H1 (cell line): ENCODE measurements around the gene BBX. TPM values are rescaled to one million over a fixed set of nuclear protein-coding genes. Genes with fewer than 3 reads are reported as not detected.

Experiments used
- CTCF ChIA-PET: fragments of 300-600 bp; sonication (Branson Sonifier 250); formaldehyde crosslinking; loops from one replicate; lab custom pipeline; 2021; ENCODE audit not compliant: partially characterized antibody; lab: Charles Lee
- POLR2A ChIA-PET: fragments of 300-600 bp; sonication (Branson Sonifier 250); formaldehyde crosslinking; loops from one replicate; lab custom pipeline; 2021; ENCODE audit warnings: inconsistent platforms; ENCODE audit not compliant: partially characterized antibody; lab: Charles Lee
- DNase-seq, 2 experiments: peaks; one replicate each; pipeline versions ENCODE4 v3.0.0 to v3.0.0-alpha.2; 2010 to 2022; ENCODE audit warnings: low spot score in 2 of 2, low read depth in 1 of 2, mixed read lengths in 1 of 2
- FAIRE-seq: peaks from 2 replicates; lab custom pipeline; 2011; peaks lifted over from hg19 to GRCh38; lab: Jason Lieb, UNC
- H2AFZ ChIP-seq: 2 replicates; pipeline ENCODE4 v1.8.1; 2012; ENCODE audit warnings: low read length, inconsistent platforms
- H2AK5ac ChIP-seq: 2 replicates; pipeline ENCODE4 v1.6.1; 2013; ENCODE audit warnings: low read depth, low read length
- H2BK120ac ChIP-seq: replicated peaks from 2 replicates; pipeline ENCODE3; 2013; ENCODE audit warnings: low read depth, low read length, inconsistent platforms
- H2BK12ac ChIP-seq: 2 replicates; pipeline ENCODE4 v1.6.1; 2013; ENCODE audit warnings: low read depth, low read length
- H2BK15ac ChIP-seq: 2 replicates; pipeline ENCODE4 v1.6.1; 2013; ENCODE audit warnings: low read length
- H2BK20ac ChIP-seq: 2 replicates; pipeline ENCODE4 v1.6.1; 2013; ENCODE audit warnings: low read length
- H2BK5ac ChIP-seq: 2 replicates; pipeline ENCODE4 v1.6.1; 2013; ENCODE audit warnings: low read depth, low read length
- H3K14ac ChIP-seq: 2 replicates; pipeline ENCODE4 v1.6.1; 2013; ENCODE audit warnings: inconsistent platforms; ENCODE audit not compliant: insufficient read length
- H3K18ac ChIP-seq: 2 replicates; pipeline ENCODE4 v1.6.1; 2013; ENCODE audit warnings: low read length; ENCODE audit errors: extremely low read depth
- H3K23ac ChIP-seq: 2 replicates; pipeline ENCODE4 v1.6.1; 2013; ENCODE audit warnings: inconsistent platforms; ENCODE audit not compliant: insufficient read length
- H3K23me2 ChIP-seq: 2 replicates; pipeline ENCODE4 v1.6.1; 2013; ENCODE audit warnings: low read depth, low read length
- H3K27ac ChIP-seq: 2 replicates; pipeline ENCODE4 v1.6.1; 2011; ENCODE audit warnings: low read depth, low read length, inconsistent platforms
- H3K27me3 ChIP-seq, 4 experiments: replicated peaks in 1 of 4; 1 replicate in 1 of 4; 2 replicates in 3 of 4; pipeline versions ENCODE4 v1.6.1 to v1.8.1; 2011 to 2013; ENCODE audit warnings: low read length in 3 of 4, mild to moderate bottlenecking in 3 of 4, inconsistent platforms in 2 of 4, mixed read lengths in 2 of 4, moderate library complexity in 1 of 4; ENCODE audit not compliant: control insufficient read depth in 3 of 4, insufficient read depth in 3 of 4; ENCODE audit errors: extremely low read depth in 1 of 4
- H3K36me3 ChIP-seq, 4 experiments: 2 replicates each; pipeline versions ENCODE4 v1.6.1 to v1.8.1; 2011 to 2013; ENCODE audit warnings: mild to moderate bottlenecking in 4 of 4, low read length in 3 of 4, moderate library complexity in 2 of 4, control low read depth in 1 of 4, inconsistent platforms in 1 of 4; ENCODE audit not compliant: insufficient read depth in 4 of 4, control insufficient read depth in 2 of 4
- H3K4ac ChIP-seq: replicated peaks from 2 replicates; pipeline ENCODE3; 2013; ENCODE audit warnings: low read length, low read depth, mixed read lengths, inconsistent platforms; ENCODE audit not compliant: insufficient read length
- H3K4me1 ChIP-seq, 4 experiments: replicated peaks in 1 of 4; 1 replicate in 1 of 4; 2 replicates in 3 of 4; pipeline versions ENCODE4 v1.6.1 to v1.8.1; 2011 to 2013; ENCODE audit warnings: low read length in 3 of 4, inconsistent platforms in 2 of 4, mixed read lengths in 1 of 4; ENCODE audit not compliant: insufficient read depth in 4 of 4, control insufficient read depth in 3 of 4
- H3K4me2 ChIP-seq, 2 experiments: 2 replicates each; pipeline versions ENCODE4 v1.6.1 to v1.8.1; 2011 to 2013; ENCODE audit warnings: low read depth in 2 of 2, low read length in 2 of 2, control low read depth in 1 of 2, inconsistent platforms in 1 of 2, mild to moderate bottlenecking in 1 of 2; ENCODE audit not compliant: insufficient read depth in 1 of 2
- H3K4me3 ChIP-seq, 4 experiments: fragments of 200-600, 300-600 bp in 1 of 4; sonication (generic), shearing (Covaris generic), sonication (Bioruptor Twin) in 1 of 4; 2 replicates each; pipeline versions ENCODE4 v1.5.1 to v1.8.1; 2011 to 2016; ENCODE audit warnings: low read length in 4 of 4, low read depth in 3 of 4, control low read depth in 2 of 4, inconsistent platforms in 2 of 4, mild to moderate bottlenecking in 2 of 4, mixed read lengths in 1 of 4, moderate library complexity in 1 of 4; ENCODE audit not compliant: insufficient read depth in 2 of 4; ENCODE audit errors: extremely low read depth in 1 of 4
- H3K56ac ChIP-seq: replicated peaks from 2 replicates; pipeline ENCODE3; 2013; ENCODE audit warnings: low read depth, mild to moderate bottlenecking, mixed read lengths, low read length, inconsistent platforms; ENCODE audit not compliant: insufficient read length
- H3K79me1 ChIP-seq: 2 replicates; pipeline ENCODE4 v1.6.1; 2013; ENCODE audit warnings: low read depth, low read length, control low read depth
- H3K79me2 ChIP-seq, 2 experiments: 2 replicates each; pipeline versions ENCODE4 v1.6.1 to v1.8.1; 2012 to 2013; ENCODE audit warnings: low read length in 2 of 2, mild to moderate bottlenecking in 2 of 2, inconsistent platforms in 1 of 2; ENCODE audit not compliant: insufficient read depth in 2 of 2, control insufficient read depth in 1 of 2
- H3K9ac ChIP-seq, 4 experiments: replicated peaks in 1 of 4; 1 replicate in 1 of 4; 2 replicates in 3 of 4; pipeline versions ENCODE4 v1.6.1 to v1.8.1; 2011 to 2013; ENCODE audit warnings: low read depth in 3 of 4, low read length in 3 of 4, control low read depth in 2 of 4, mild to moderate bottlenecking in 2 of 4, moderate library complexity in 2 of 4, inconsistent platforms in 1 of 4; ENCODE audit errors: extremely low read depth in 1 of 4
- H3K9me3 ChIP-seq, 2 experiments: 2 replicates each; pipeline versions ENCODE4 v1.6.1 to v1.8.1; 2012 to 2013; ENCODE audit warnings: mild to moderate bottlenecking in 2 of 2, moderate library complexity in 2 of 2, control low read depth in 1 of 2, inconsistent platforms in 1 of 2, low read depth in 1 of 2, low read length in 1 of 2, mixed read lengths in 1 of 2; ENCODE audit not compliant: insufficient read depth in 2 of 2
- H4K20me1 ChIP-seq, 2 experiments: replicated peaks in 1 of 2; 2 replicates each; pipeline versions ENCODE3 to v1.8.1; 2011 to 2013; ENCODE audit warnings: inconsistent platforms in 2 of 2, low read length in 2 of 2, mild to moderate bottlenecking in 1 of 2; ENCODE audit not compliant: insufficient read depth in 2 of 2, control insufficient read depth in 1 of 2
- H4K5ac ChIP-seq: 2 replicates; pipeline ENCODE4 v1.6.1; 2013; ENCODE audit warnings: low read length, low read depth, mixed read lengths, inconsistent platforms; ENCODE audit not compliant: insufficient read length
- H4K8ac ChIP-seq: 2 replicates; pipeline ENCODE4 v1.8.0; 2013; ENCODE audit warnings: mild to moderate bottlenecking, moderate library complexity, low read length, inconsistent platforms; ENCODE audit not compliant: insufficient read depth; ENCODE audit errors: extremely low read depth
- H4K91ac ChIP-seq: replicated peaks from 2 replicates; pipeline ENCODE3; 2013; ENCODE audit warnings: low read length, mixed read lengths, inconsistent platforms; ENCODE audit not compliant: insufficient read length
- CTBP2 ChIP-seq: IDR thresholded peaks from 2 replicates; pipeline ENCODE4 v1.7.0; 2011; ENCODE audit warnings: borderline replicate concordance, mild to moderate bottlenecking, moderate library complexity, mixed read lengths, low read length; ENCODE audit not compliant: insufficient read depth, insufficient read length
- RAD21 ChIP-seq, 2 experiments: IDR thresholded peaks in 1 of 2; conservative IDR thresholded peaks in 1 of 2; 2 replicates each; pipeline ENCODE4 v1.6.1; 2011; ENCODE audit warnings: low read depth in 2 of 2, low read length in 2 of 2, improper control_type of control experiment in 1 of 2, inconsistent platforms in 1 of 2, mild to moderate bottlenecking in 1 of 2, moderate library complexity in 1 of 2
- WGBS, 2 experiments: shearing (Covaris generic) in 1 of 2; methylation state at CpG; one replicate each; pipeline versions ENCODE4 v1.1.6 to v1.1.7; 2013 to 2015; ENCODE audit warnings: low lambda C conversion rate in 2 of 2, mixed read lengths in 2 of 2, inconsistent platforms in 1 of 2, low coverage in 1 of 2, missing lambda C conversion rate in 1 of 2; ENCODE audit not compliant: insufficient replicate concordance in 2 of 2, insufficient coverage in 1 of 2, insufficient read length in 1 of 2; ENCODE audit errors: extremely low coverage in 1 of 2, missing lambda C conversion rate in 1 of 2; 5-methylcytosine and 5-hydroxymethylcytosine counted together
- polyA plus RNA-seq, 7 experiments: library from polyadenylated mRNA; depleted of rRNA in 3 of 7; stranded (reverse) in 5 of 7; unstranded in 2 of 7; fragments of >200 nt in 5 of 7; fragments of 200-250 nt in 2 of 7; gene quantifications; 1 replicate in 5 of 7; 2 replicates in 1 of 7; 4 replicates in 1 of 7; pipeline versions ENCODE4 v1.2.1 to v1.2.3, GENCODE V29; 2011 to 2013; ENCODE audit warnings: missing spikeins in 2 of 7, mixed read lengths in 2 of 7
- total RNA-seq: library from RNA; stranded (reverse); fragmentation: NEBNext Ultra II Directional; extraction: Animal tissue kit (Norgen Biotek cat#: 25700); gene quantifications from 2 replicates; pipeline ENCODE4 v1.2.1, GENCODE V29; 2021
- TF ChIP-seq, protein P1 (sequence below), 3 experiments: IDR thresholded peaks; 1 replicate in 2 of 3; 2 replicates in 1 of 3; pipeline versions ENCODE4 v1.5.1 to v1.6.1; 2011; ENCODE audit warnings: low read length in 3 of 3, mild to moderate bottlenecking in 3 of 3, inconsistent platforms in 2 of 3, low read depth in 1 of 3, moderate library complexity in 1 of 3; ENCODE audit not compliant: insufficient read depth in 1 of 3; ENCODE audit errors: control extremely low read depth in 1 of 3

The BBX gene
- total and polyA plus RNA-seq, 2 of the 8 experiments (the other 6 are each of a cell fraction or from before 2014, with no cell fraction given) = 11.0 to 42.5 TPM

DNA sequence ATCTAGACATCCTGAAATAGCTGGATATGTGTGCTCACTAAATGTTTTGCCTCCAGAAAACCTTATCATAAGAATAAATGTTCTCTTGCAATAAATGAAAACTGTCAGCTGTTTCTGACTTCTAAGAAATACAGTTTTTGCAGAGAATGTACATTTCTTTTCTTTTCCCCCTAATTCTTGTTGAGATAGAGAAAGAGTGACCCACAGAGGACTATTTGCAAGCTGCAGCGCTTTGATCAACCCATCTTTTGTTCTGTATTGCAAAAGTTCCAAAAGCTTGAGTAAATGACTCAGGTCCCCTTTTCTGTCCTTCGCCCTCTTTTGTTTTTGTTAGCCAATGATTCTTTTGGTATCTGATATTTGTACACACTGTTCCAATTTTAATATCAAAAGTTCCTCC lies 141.9 kb downstream of the BBX start:
- FAIRE-seq (peak; percentile 50), DNase-seq (no peak)
- Histone ChIP-seq H2BK15ac (no peak overlapping the region), H4K8ac (no peak overlapping the region), H3K18ac (no peak overlapping the region), H3K36me3 (no peaks in the 10 kb centered on the region), H3K4ac (no peak overlapping the region), H3K23ac (no peak overlapping the region), H3K27ac (no peak overlapping the region), H2BK5ac (no peak overlapping the region), H2AK5ac (no peak overlapping the region), H4K5ac (no peak overlapping the region), H3K79me2 (peaks cover 0 to 6% of the 10 kb centered on the region in 2 experiments; a peak in 2 of 4 replicates), H3K14ac (no peak overlapping the region), H3K4me2 (no peak overlapping the region), H4K20me1 (no peaks in the 10 kb centered on the region), H3K27me3 (no peaks in the 10 kb centered on the region), H2AFZ (no peak overlapping the region), H3K9ac (no peak overlapping the region), H2BK120ac (no peak overlapping the region), H3K56ac (no peak overlapping the region), H3K79me1 (no peaks in the 10 kb centered on the region), H3K4me1 (peaks cover 0 to 9% (median 6%) of the 10 kb centered on the region in 4 experiments; a peak in 4 of 7 replicates), H2BK12ac (no peak overlapping the region), H4K91ac (no peak overlapping the region), H3K4me3 (no peak overlapping the region), H2BK20ac (no peak overlapping the region), H3K23me2 (no peaks in the 10 kb centered on the region), H3K9me3 (no peaks in the 10 kb centered on the region)
- 58% methylated on average over 2 of the region's 2 CpGs; no CpG with 5 or more reads in 1 of the 2 experiments for WGBS, 2 experiments
- ChIA-PET POLR2A (interaction anchor here (1.3 kb wide), 1 partner anchor 10 kb away, joined by 4 read pairs; no protein-coding TSS in a partner anchor), CTCF (interaction anchor here (1.0 to 11.6 kb wide), 16 partner anchors 14 to 405 kb away, joined by 3 to 121 read pairs (median 4); no protein-coding TSS in a partner anchor)
- TF ChIP-seq CTBP2 (no peak), RAD21 (IDR thresholded peaks at IDR 0.05 in 1 of 2, conservative IDR thresholded peaks at IDR 0.05 in 1 of 2; ENCODE audit: low read depth in 2 of 2, low read length in 2 of 2) (peak; percentile 30 to 38; a peak in 3 of 4 replicates)
- TF ChIP-seq, protein P1, sequence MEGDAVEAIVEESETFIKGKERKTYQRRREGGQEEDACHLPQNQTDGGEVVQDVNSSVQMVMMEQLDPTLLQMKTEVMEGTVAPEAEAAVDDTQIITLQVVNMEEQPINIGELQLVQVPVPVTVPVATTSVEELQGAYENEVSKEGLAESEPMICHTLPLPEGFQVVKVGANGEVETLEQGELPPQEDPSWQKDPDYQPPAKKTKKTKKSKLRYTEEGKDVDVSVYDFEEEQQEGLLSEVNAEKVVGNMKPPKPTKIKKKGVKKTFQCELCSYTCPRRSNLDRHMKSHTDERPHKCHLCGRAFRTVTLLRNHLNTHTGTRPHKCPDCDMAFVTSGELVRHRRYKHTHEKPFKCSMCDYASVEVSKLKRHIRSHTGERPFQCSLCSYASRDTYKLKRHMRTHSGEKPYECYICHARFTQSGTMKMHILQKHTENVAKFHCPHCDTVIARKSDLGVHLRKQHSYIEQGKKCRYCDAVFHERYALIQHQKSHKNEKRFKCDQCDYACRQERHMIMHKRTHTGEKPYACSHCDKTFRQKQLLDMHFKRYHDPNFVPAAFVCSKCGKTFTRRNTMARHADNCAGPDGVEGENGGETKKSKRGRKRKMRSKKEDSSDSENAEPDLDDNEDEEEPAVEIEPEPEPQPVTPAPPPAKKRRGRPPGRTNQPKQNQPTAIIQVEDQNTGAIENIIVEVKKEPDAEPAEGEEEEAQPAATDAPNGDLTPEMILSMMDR (IDR thresholded peaks at IDR 0.05; ENCODE audit: control extremely low read depth in 1 of 3, insufficient read depth in 1 of 3, low read depth in 1 of 3, low read length in 3 of 3) = peak in 1 of 3 experiments; percentile 13; a peak in 1 of 4 replicates
